Endothelial cell of umbilical vein (primary cell): ENCODE results near the gene PGRMC2.

Source experiments
- CTCF ChIP-seq, 2 donors: IDR thresholded peaks; 1 replicate in 1 of 2; 2 replicates in 1 of 2; pipeline ENCODE4 v1.5.1; 2011; ENCODE audit warnings: low read length in 2 of 2, mild to moderate bottlenecking in 2 of 2, moderate library complexity in 2 of 2, control low read depth in 1 of 2, inconsistent platforms in 1 of 2, low read depth in 1 of 2; ENCODE audit not compliant: insufficient read depth in 1 of 2; ENCODE audit errors: extremely low read depth in 1 of 2
- EZH2 ChIP-seq: IDR thresholded peaks from 2 replicates; pipeline ENCODE4 v1.6.1; 2012; ENCODE audit warnings: borderline replicate concordance, low read depth, mild to moderate bottlenecking, moderate library complexity, low read length, inconsistent platforms; ENCODE audit not compliant: severe bottlenecking
- FOS ChIP-seq: IDR thresholded peaks from 2 replicates; pipeline ENCODE4 v1.6.1; 2011; ENCODE audit warnings: mild to moderate bottlenecking, low read length, moderate library complexity, borderline replicate concordance; ENCODE audit not compliant: insufficient read depth
- MYC ChIP-seq: IDR thresholded peaks from one replicate; pipeline ENCODE4 v1.6.1; 2011; ENCODE audit warnings: mild to moderate bottlenecking, low read depth, low read length
- POLR2A ChIP-seq: IDR thresholded peaks from 2 replicates; pipeline ENCODE4 v1.6.1; 2012; ENCODE audit warnings: low read depth, mild to moderate bottlenecking, control low read depth, low read length
- POLR2AphosphoS5 ChIP-seq: IDR thresholded peaks from 2 replicates; pipeline ENCODE4 v1.6.1; 2012; ENCODE audit warnings: low read depth, mild to moderate bottlenecking, control low read depth, low read length, moderate library complexity; ENCODE audit not compliant: insufficient read depth
- TF ChIP-seq, protein P1 (sequence below): IDR thresholded peaks from 2 replicates; pipeline ENCODE4 v1.6.1; 2011; ENCODE audit not compliant: insufficient read depth, insufficient read length

- no peak for TF ChIP-seq POLR2AphosphoS5
- no peak for TF ChIP-seq CTCF (IDR thresholded peaks at IDR 0.05; ENCODE audit: extremely low read depth in 1 of 2, insufficient read depth in 1 of 2, low read depth in 1 of 2, low read length in 2 of 2)
- no peak for TF ChIP-seq POLR2A
- no peak for TF ChIP-seq MYC
- TF ChIP-seq, protein P1, sequence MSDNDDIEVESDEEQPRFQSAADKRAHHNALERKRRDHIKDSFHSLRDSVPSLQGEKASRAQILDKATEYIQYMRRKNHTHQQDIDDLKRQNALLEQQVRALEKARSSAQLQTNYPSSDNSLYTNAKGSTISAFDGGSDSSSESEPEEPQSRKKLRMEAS = no peak
- TF ChIP-seq FOS = no peak
- TF ChIP-seq EZH2 = no peak
These were observed 6.9 kb upstream of the PGRMC2 start for GRCh38 chr4:128294464-128294863.
